Amniotic epithelial cell (primary cell): ENCODE measurements around the gene TIMP2.
"Not testable (repeated sequence)": the region's sequence is repeated elsewhere in the genome, so short reads cannot be mapped to it uniquely, and the experiment has no call there.

Source experiments
- DNase-seq: peaks from one replicate; pipeline ENCODE4 v3.0.0-alpha.2; 2010; ENCODE audit warnings: low read depth

The TIMP2 gene

DNA sequence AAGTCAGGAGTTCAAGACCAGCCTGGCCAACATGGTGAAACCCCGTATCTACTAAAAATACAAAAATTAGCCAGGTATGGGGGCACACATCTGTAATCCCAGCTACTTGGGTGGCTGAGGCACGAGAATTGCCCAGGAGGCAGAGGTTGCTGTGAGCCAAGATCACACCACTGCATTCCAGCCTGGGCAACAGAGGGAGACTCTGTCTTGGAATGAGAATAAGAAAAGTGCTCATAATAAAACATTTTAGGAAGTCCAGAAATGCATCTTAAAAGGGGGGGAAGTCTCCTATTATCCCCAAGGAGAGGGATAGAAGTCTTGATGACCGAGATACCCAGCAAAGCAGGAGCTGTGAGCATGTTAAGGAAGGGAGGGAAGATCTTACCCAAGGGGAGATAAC, 58.1 kb downstream of the TIMP2 start:
- not testable (repeated sequence) for DNase-seq

DNA sequence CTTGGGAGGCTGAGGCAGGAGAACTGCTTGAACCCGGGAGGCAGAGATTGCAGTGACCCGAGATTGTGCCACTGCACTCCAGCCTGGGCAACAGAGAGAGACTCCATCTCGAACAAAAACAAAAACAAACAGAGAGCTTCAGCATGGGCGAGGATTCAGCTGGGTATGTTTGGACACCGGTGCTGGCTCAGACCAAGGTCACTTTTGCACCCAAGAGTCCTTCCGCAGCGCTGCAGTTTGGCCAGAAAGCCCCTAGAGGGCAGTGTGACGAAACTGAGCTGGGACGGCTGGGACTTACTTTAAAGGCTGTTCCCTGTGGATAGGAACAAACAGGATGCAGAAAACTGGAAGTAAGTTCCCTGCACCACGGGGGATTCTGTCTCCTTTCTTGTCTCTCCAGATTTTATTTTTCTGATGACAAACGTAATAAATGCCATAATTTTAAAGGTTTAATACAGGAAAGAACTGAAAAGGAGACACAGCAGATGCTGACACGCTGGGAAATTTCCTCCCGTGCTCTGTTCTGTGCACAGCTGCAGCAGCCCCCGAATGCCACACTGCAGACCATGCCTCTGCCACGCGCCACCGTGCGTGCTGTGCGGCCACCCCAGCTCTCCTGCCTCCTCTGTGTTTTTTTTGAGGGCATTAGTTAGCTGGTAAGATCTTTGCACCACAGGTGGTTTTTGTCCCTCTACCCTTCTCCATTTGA, 59.4 kb downstream of the TIMP2 start:
- DNase-seq: peak; percentile 72

DNA sequence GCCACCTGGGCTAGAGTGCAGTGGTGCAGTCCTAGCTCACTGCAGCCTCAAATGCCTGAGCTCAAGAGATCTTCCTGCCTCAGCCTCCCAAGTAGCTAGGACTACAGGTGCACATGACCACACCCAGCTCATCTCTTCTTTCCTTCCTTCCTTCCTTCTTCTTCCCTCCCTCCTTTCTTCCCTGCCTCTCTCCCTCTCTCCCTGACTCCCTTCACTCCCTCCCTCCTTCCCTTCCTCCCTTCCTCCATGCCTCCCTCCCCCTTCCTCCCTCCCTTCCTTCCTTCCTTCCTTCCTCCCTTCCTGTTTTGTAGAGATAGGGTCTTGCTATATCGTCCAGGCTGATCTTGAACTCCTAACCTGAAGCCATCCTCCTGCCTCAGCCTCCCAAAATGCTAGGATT, 61.1 kb downstream of the TIMP2 start:
- no peak for DNase-seq

DNA sequence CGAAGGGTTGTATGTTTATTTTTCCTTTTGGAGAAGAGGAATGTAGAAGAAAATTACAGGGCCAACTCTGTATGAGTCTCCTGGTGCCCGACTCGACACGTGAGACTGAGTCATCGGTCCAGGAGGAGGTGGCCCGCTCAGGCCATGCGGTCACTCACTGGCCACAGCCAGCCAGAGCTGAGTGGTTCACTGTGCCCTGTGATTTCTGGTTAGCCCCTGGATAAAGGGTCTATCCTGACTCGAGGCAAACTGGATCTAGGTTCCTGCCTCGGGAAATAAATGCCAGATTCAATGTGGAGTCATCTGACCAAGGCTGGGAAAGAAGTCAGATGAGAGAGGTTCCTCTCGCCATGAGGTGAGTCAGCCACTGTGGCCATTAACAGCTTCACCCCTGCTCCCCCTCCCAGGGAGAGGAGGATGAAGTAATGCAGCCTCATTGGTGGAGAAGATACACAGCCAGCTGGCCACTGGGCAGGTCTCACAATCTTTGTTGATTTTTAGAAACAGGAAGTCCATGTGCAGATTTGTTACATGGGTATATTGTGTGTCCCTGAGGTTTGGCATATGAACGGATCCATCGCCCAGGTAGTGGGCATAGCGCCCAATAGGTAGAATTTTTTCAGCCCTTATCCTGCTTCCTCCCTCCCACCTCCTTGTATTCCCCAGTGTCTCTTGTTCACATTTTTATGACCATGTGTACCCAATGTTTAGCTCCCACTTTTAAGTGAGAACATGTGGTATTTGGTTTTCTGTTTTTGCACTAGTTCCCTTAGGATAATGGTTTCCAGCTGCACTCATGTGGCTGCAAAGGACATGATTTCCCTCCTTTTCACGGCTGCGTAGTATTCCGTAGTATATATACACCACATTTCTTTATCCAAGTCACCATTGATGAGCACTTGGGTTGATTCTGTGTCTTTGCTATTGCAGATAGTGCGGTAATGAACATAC, 62.8 kb downstream of the TIMP2 start:
- DNase-seq: peak; percentile 97

DNA sequence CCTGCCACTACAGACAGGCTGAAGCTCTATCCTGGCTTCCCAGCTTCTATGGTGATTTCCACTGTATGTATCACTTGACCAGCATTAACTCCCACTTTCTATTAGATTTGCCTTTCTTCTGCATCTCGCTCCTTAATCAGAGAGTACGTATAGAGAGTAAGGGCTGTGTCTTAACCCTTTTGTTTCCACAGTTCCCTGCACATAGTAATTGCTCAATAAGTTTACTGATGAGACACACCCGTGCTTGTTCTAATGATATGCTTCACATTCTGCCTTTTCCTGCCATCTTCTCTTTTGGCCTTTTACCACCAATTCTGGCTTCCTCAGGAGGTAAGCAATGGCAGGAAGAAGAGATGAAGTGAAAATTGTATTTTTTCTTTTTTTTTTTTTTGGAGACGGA, 64.0 kb downstream of the TIMP2 start:
- no peak for DNase-seq

DNA sequence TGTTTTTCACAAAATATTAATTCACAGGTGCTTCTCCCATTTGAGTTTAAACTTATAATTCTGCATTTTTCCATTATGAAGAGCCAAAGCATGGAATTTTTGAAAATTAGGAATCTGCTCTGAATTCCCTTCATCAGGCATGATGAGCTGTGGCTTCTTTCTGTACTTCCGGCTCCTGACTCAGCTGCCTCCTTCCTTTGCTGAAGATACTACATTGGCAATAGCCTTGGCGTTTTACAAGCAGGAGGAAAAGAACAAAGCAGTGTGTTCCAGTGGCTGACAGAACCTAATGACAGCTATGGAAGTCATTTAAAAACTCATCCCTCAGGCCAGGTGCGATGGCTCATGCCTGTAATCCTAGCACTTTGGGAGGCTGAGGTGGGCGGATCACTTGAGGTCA, 66.1 kb downstream of the TIMP2 start:
- DNase-seq: no peak

DNA sequence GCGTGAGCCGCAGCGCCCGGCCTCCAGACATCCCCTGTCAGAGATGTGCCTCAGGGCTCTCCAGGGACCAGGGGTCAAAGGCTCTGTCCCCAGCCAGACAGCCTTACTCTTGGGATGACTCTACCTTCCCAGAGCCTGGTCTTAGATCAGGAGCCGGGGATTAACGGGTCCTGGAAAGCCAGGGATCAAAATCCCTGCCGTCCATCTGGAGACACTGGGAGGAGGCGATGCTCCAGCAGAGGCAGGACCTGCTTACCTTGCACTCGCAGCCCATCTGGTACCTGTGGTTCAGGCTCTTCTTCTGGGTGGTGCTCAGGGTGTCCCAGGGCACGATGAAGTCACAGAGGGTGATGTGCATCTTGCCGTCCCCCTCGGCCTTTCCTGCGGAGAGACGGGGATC, 67.9 kb downstream of the TIMP2 start:
- DNase-seq: no peak

DNA sequence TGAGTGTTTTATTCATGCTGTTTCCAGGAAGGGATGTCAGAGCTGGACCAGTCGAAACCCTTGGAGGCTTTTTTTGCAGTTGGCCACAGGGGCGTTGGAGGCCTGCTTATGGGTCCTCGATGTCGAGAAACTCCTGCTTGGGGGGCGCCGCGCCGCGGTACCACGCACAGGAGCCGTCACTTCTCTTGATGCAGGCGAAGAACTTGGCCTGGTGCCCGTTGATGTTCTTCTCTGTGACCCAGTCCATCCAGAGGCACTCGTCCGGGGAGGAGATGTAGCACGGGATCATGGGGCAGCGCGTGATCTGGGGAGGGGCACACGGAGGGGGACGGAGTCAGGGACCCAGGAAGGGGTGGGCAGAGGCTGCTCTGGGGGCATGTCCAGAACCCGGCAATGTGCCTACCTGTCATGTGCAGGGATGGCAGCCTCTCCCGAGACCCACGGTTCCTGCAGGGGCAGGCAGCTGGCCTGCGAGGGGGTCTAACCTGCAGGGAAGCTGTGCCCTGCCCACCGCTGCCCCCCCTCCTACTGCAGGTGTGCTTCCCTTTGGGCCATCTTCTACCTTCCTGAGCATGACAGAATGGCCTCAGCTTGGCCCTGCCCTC, 69.5 kb downstream of the TIMP2 start:
- DNase-seq: no peak

DNA sequence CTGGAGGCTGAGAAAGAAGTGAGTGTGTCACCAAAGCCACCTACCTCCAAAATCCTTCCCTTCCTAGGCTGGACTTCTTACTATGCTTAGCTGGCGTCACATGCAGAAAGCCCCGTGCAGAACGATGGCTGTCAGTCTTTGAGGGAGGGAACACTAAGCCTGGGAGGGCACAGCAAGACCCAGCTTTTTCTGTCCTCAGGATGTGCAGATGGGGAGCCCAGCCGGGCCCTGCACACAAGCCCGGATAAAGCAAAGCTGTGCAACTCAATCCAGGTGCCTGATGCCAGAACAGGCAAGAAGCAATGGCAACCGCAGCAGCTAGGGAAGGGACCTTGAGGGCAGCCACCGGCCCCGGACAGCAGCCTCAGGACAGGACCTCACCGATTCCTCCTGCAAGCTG, 70.7 kb downstream of the TIMP2 start:
- no peak for DNase-seq

DNA sequence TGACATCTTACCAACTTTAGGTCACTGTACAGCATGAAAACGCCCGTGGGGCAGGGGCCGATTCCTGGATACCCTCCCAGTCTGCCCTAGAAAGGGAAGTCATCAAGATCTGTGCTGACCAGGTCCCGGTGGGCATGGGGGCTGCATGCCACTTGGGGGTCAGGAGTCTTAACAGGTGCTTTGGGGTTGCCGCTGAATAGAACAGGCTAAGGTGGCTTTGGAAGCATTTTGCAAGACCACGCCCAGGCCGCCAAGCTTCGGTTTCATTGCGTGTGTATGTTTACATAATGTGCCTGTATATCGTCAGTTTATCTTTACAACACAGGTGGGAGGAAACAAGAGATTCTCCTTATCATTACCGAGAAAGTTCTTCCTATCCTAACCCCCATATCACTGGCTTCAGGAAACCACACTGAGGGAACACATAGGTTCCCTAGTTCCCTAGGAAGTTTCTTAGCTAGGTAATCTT, 71.2 kb downstream of the TIMP2 start:
- peak; percentile 27 for DNase-seq

DNA sequence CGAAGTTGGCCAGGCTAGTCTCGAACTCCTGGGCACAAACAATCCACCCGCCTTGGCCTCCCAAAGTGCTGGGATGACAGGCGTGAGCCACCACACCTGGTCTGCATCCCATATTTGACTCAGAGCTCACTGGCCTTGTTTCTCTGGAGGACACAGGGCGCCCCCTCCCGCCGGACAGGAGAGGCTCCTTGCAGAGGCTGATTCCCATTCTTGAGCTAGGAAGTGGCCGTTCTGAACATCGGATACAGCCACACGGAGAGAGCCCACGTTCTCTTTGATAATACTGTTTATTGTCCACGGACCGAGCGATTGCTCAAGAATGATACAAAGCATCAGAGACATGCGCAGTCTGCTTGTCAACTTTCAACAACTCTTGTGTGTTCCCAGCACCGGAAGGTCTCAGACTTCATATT, 72.5 kb downstream of the TIMP2 start:
- DNase-seq: peak; percentile 37

DNA sequence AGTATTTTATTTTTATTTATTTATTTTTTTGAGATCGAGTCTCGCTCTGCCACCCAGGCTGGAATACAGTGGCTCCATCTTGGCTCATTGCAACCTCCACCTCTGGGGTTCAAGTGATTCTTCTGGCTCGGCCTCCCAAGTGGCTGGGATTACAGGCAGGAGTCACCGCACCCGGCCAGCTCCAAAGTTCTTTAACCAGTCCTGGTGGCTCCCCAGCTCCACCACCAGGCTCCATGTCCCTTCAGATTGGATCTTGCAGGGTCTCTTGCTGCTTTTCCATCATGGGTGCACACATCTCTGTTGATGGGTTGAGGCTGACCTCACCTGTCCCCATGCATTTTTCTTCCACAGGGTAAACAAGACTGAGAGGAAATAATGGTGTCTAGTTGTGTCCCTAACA, 76.2 kb downstream of the TIMP2 start:
- DNase-seq: no peak

DNA sequence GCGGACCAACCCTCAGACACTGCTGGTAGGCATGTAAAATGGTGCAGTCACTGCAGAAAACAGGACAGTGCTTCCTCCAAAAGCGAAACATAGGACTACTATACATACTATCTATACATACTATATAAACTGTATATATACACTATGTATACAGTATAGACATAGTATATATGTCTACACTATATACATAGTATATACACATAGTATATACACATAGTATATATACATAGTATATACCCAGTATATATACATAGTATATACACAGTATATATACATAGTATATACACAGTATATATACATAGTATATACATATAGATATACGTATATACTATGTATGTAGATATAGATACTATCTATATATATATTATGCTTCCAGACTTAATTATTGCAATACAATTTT, 78.1 kb downstream of the TIMP2 start:
- no peak for DNase-seq

DNA sequence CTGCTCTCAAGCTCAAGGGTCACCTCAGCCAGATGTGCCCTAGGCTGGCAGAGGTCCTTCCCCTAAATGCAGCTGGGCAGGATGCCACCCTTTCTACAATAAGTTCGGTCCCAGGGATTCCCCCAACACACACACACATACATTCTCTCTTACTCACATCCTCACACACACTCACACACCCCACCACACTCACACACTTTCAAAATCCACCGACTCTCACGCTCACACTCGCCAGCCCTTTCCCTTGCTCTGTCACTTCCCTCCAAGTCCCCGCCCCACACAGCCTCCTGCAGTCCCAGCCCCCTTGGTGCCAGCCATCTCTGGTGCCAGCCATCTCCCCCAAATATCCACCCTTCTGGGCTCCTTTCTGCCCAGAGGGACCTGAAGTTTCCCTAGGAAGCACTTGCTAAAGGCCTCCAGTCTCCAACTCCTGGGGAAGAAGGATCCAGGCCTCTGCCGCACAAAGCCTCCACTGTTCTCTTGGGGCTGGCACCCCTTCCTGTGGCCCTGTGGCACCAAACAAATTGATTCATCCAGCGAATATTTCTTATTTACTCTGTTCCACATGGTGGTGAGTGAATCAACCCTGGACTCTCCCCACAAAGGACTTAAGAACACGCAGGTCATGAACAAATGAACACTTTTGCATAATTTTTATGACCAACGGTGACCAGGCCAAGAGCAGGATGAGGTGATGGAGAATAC, 80.7 kb downstream of the TIMP2 start:
- DNase-seq: no peak

DNA sequence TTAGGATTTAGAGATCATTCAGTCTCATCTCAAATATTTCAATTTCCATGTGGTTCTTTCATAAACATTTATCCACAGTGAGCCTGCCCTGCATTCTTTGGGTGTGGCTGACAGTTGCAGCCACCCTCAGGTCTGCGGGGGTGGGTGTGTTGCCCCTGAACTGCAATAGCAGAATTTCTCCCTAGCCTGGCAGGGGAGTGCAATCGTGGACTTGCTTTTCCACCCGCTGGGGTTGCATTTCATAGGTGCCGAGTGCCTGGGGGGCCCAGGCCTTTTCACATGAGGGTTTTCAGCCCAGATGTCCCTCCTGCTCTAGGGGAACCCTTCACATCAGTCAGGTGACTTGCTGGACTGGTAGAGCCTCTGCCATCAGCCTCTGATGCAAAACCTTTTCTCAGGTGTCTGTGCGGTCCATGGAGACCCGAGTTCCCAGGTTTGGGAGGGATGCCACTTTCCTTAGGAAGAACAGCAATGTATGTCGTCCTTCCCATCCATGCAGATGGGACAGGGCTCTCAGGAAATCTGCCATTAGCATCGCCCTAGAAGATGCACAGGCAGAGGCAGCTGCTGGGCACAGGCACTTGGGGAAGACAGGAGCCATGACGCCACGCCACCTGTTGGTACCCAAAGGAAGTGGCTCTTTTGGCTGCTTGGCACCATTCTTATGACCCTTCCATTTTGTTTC, 82.2 kb downstream of the TIMP2 start:
- peak; percentile 30 for DNase-seq

DNA sequence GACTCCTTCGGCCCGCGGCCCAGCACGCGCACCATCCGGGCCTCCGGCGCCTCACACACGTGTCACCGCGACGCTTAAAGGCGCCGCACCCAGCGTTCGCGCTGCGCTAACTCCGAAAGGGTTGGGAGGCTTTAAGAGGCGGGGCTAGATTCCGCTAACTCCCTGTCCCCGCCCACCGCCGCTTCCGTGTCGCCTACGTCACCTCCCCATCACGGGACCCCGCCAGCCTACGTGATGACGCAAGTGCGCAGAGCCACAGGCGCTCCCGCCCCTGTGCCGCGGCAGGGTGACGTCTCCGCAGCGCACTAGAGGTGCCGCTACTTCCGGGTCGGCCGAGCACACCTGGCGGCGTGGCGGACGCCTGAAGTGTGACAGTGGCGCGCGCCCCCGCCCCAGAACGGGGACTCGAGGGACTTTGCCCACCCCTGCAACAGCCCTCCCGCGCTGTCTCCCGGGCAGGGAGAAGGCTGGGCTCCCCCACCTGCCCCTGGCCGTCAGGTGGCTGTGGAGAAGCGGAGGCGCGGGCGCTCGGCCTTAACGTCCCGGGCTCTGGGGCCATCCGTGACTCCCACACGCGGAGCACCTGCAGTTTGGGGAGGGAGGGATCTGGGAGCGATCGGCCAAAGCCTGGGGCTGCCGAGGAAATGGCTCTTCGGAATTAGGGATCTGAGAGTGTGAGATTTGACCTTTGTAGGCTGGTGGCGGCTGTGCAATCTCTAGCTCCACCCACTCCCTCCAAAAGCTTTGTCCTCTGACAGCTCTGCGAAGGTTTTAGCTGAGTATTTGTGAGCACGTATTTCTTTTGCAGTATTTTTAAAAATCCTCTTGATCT, 84.2 kb downstream of the TIMP2 start, which contains the start of gene USP36:
Gene USP36 (minus strand): TSS at position 35 of the 832 bp plus-strand sequence. CDS start 4,451 bp downstream, outside the sequence.
- peak; percentile 97 for DNase-seq

DNA sequence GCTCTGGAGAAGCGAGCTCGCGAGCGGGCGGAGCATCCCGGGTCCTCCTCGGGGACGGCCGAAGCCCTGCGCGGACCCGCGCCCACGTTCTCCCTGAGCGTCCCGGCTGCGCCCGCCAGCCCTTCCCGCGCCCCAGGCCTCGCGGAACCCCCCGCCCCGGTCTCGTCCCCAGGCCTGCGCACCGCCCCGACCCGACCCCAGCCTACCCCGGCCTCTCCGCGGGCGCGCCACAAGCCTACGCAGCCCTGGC, 84.7 kb downstream of the TIMP2 start:
- no peak for DNase-seq

DNA sequence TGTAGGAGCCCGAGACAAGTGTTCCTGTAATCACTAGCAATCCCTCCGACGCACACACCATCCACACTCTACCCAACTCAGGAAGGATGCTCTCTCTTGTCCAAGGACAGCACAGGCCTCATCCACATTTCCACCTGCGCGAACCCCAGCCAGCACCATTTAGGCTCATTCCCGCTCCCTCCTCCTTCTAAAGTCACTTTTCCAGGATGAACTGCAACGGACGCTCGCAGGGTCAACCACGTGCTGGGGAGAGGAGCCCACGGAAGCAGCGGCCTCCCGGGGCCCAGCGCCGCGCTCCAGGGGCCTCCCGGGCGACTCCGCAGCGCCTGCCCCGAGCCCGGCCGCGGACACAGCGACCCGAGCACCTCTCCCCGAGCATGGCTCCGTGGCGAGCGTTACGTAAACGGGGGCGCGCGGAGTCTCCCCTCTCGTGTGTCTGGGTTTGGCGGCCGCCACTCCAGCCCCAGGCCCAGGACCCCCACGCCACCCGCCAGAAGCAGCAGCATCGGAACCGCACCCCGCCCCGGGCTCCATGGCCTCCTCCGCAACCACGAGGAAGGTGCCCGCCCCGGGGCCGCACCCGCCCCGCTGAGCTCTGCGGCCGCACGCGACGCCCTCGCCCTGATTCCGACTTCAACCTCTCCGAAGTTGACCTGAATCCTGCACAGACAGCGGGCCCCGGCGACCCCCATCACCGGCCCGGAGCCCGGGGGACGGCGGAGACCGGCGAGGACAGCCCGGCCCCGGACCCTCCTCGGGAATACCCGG, 85.2 kb downstream of the TIMP2 start:
- DNase-seq: peak; percentile 71

DNA sequence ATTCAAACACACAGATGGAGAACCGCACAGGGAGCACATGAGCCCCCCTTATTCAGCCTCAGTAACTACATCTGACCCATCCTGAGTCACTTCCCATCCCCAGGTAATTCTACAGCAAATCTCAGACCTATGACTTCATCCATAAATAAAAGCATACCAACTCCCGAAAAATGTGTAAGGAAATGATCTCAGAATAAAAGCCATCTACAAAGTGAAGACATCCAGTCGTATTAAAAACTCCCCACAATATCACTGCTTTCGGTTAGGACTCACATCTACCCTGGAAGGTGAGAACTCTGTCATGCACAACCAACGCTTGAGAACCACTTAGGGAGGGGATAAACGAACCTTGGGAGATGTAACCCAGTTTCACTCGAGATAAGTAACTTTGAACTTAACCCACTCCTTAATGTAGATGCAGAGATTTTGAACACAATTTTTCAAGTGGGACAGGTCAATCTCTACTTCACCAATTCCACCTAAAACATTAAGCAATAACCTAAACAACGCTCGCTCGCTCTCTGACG, 85.9 kb downstream of the TIMP2 start:
- DNase-seq: peak; percentile 20

DNA sequence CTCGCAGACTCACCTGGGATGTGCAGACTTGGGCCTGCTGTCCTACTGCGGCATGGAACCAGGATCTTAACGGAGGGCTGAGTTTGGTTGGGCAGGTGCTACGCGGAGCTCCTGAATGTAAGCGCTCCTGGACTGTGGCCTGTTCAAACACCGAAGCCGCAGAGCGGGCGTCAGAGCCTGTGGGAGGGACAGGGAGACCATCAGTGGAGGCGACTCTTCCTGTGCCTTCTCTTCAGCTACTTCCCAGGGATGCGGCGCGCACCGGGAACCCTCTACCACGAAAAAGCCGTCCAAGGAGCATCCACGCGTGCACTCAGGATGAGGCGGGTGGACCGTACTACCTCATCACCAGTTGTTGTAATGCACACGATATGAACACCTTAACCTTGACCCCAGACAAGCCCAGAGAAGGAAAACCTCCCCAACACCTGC, 86.6 kb downstream of the TIMP2 start:
- no peak for DNase-seq
